ENCODE results near the gene NPTN. TPM values are rescaled to one million over a fixed set of nuclear protein-coding genes. Genes with fewer than 3 reads are reported as not detected.

The NPTN gene
- total RNA-seq, 1 experiment from 2014 or later, result 151 TPM

DNA sequence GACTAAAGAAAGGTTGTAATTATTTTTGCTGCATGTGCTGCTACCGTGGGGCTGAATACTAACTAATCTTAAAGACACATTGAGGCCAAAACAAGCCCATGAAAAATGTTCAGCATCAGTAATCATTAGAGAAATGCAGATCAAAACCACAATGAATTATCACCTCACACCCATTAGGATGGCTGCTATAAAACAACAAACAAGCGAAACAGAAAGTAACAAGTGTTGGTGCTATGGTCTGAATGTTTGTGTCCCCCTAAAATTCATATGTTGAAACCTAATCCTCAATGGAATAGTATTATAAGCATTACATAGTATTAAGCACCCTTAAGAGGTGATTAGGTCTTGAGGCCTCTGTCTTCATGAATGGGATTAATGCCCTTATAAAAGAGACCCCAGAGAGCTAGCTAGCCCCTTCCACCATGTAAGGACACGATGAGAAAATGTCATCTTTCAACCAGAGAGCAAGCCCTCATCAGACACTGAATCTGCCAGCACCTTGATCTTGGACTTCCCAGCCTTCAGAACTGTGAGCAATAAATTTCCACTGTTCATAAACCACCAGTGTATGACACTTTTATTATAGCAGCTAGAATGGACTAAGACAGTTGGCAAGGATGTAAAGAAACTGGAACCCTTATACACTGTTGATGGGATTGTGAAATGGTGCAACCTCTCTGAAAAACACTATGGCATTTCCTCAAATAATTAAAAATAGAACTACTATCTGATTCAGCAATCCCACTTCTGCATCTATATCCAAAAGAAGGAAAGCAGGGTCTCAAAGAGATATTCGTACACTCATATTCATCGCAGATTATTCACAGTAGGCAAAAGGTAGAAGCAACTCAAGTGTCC lies 114.1 kb downstream of the NPTN start:
- no peaks in the 10 kb centered on the region for H3K9me3 ChIP-seq (ENCODE audit: control insufficient read depth, insufficient read depth, low read depth, low read length)
- peaks cover 6% of the 10 kb centered on the region; the same call in 1 of the 2 replicates for H3K27me3 ChIP-seq (ENCODE audit: control insufficient read depth, insufficient read depth, low read length)
- POLR2A ChIA-PET, result no interaction called here
- no peaks in the 10 kb centered on the region for H3K4me1 ChIP-seq (ENCODE audit: control insufficient read depth, insufficient read depth, low read length)
- intact Hi-C loops (cut with micrococcal nuclease; ENCODE audit: unreplicated experiment), result no loop called here
- in situ Hi-C loops (cut with HindIII; ENCODE audit: low pct_unique_long_range_greater_than_20kb, low sequenced_read_pairs), result no loop called here
- no peak for ATAC-seq
- TF ChIP-seq SIN3A (IDR thresholded peaks at IDR 0.05; ENCODE audit: borderline replicate concordance, insufficient read depth, low read depth, low read length), result no peak
- TF ChIP-seq, protein P1, sequence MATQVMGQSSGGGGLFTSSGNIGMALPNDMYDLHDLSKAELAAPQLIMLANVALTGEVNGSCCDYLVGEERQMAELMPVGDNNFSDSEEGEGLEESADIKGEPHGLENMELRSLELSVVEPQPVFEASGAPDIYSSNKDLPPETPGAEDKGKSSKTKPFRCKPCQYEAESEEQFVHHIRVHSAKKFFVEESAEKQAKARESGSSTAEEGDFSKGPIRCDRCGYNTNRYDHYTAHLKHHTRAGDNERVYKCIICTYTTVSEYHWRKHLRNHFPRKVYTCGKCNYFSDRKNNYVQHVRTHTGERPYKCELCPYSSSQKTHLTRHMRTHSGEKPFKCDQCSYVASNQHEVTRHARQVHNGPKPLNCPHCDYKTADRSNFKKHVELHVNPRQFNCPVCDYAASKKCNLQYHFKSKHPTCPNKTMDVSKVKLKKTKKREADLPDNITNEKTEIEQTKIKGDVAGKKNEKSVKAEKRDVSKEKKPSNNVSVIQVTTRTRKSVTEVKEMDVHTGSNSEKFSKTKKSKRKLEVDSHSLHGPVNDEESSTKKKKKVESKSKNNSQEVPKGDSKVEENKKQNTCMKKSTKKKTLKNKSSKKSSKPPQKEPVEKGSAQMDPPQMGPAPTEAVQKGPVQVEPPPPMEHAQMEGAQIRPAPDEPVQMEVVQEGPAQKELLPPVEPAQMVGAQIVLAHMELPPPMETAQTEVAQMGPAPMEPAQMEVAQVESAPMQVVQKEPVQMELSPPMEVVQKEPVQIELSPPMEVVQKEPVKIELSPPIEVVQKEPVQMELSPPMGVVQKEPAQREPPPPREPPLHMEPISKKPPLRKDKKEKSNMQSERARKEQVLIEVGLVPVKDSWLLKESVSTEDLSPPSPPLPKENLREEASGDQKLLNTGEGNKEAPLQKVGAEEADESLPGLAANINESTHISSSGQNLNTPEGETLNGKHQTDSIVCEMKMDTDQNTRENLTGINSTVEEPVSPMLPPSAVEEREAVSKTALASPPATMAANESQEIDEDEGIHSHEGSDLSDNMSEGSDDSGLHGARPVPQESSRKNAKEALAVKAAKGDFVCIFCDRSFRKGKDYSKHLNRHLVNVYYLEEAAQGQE (IDR thresholded peaks at IDR 0.05; ENCODE audit: insufficient read depth in 1 of 2, low read depth in 2 of 2, low read length in 1 of 2), result no peak
- no peak for TF ChIP-seq TCF7L2 (IDR thresholded peaks at IDR 0.05; ENCODE audit: low read depth, low read length)
- no peak for TF ChIP-seq POLR2AphosphoS5 (IDR thresholded peaks at IDR 0.05; ENCODE audit: low read depth, low read length)
- H3K36me3 ChIP-seq (ENCODE audit: control insufficient read depth, insufficient read depth, low read length), result no peaks in the 10 kb centered on the region
- no peak overlapping the region for H3K27ac ChIP-seq (ENCODE audit: low read length)
- no TSS peak for BruUV-seq (replicated peaks)
- H3K4me3 ChIP-seq (ENCODE audit: low read depth in 2 of 2, low read length in 2 of 2), result no peak overlapping the region
- DNase-seq (ENCODE audit: low read depth, low spot score), result no peak
- CTCF ChIA-PET, result interaction anchor here (1.7 kb wide), 1 partner anchor 278 kb away, joined by 3 read pairs; no protein-coding TSS in a partner anchor

DNA sequence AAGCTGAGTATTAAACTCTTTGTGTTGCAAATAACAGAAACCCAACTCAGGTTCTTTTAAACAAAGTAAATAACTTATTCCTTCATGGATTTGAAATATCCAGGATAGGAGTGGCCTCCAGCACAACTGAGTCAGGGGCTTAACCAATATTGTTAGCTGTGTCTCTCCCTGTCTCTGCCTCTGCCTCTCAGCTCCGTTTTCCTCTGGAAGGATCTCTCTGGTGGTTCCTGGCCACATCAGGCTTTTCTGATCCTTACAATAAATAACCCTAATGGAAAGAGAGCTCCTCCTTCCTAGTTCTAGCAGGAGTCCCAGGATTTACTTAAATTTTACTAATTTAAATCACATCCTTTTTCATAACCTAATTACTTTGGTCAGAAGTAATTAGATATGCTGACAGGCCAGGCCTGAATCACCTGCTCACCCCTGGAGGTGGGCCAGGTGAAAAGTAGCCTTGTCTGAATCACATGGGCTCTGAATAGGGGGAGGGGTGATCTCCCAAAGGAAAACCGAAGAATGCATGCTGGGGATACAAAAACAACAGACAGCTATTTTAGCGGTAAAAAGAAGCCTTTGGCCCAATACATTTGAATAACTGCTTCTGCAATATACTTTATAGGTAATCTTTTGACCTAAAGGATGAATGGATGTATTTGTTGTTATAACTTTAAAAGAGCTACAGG lies 114.9 kb downstream of the NPTN start:
- Histone ChIP-seq H3K9me3 (ENCODE audit: control insufficient read depth, insufficient read depth, low read depth, low read length) (no peaks in the 10 kb centered on the region), H3K4me1 (ENCODE audit: control insufficient read depth, insufficient read depth, low read length) (no peaks in the 10 kb centered on the region), H3K36me3 (ENCODE audit: control insufficient read depth, insufficient read depth, low read length) (no peaks in the 10 kb centered on the region), H3K27ac (ENCODE audit: low read length) (no peak overlapping the region), H3K4me3 (ENCODE audit: low read depth in 2 of 2, low read length in 2 of 2) (no peak overlapping the region), H3K27me3 (ENCODE audit: control insufficient read depth, insufficient read depth, low read length) (peaks cover 6% of the 10 kb centered on the region; the same call in 1 of the 2 replicates)
- ChIA-PET POLR2A (no interaction called here), CTCF (interaction anchor here (1.7 kb wide), 1 partner anchor 277 kb away, joined by 3 read pairs; no protein-coding TSS in a partner anchor)
- TF ChIP-seq, protein P1 (IDR thresholded peaks at IDR 0.05; ENCODE audit: insufficient read depth in 1 of 2, low read depth in 2 of 2, low read length in 1 of 2), result no peak
- TF ChIP-seq SIN3A (IDR thresholded peaks at IDR 0.05; ENCODE audit: borderline replicate concordance, insufficient read depth, low read depth, low read length) (no peak), TCF7L2 (IDR thresholded peaks at IDR 0.05; ENCODE audit: low read depth, low read length) (no peak), POLR2AphosphoS5 (IDR thresholded peaks at IDR 0.05; ENCODE audit: low read depth, low read length) (no peak)
- TF ChIP-seq, protein P2, sequence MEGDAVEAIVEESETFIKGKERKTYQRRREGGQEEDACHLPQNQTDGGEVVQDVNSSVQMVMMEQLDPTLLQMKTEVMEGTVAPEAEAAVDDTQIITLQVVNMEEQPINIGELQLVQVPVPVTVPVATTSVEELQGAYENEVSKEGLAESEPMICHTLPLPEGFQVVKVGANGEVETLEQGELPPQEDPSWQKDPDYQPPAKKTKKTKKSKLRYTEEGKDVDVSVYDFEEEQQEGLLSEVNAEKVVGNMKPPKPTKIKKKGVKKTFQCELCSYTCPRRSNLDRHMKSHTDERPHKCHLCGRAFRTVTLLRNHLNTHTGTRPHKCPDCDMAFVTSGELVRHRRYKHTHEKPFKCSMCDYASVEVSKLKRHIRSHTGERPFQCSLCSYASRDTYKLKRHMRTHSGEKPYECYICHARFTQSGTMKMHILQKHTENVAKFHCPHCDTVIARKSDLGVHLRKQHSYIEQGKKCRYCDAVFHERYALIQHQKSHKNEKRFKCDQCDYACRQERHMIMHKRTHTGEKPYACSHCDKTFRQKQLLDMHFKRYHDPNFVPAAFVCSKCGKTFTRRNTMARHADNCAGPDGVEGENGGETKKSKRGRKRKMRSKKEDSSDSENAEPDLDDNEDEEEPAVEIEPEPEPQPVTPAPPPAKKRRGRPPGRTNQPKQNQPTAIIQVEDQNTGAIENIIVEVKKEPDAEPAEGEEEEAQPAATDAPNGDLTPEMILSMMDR (IDR thresholded peaks at IDR 0.05), result no peak
- no peak for DNase-seq (ENCODE audit: low read depth, low spot score)
- no TSS peak for BruUV-seq (replicated peaks)
- no peak for ATAC-seq
- in situ Hi-C loops (cut with HindIII; ENCODE audit: low pct_unique_long_range_greater_than_20kb, low sequenced_read_pairs) (no loop called here), intact Hi-C loops (cut with micrococcal nuclease; ENCODE audit: unreplicated experiment) (no loop called here)
